SK-N-MC (cell line): Measurements from ENCODE around the gene PRKCZ.

Experiments used
- EZH2 ChIP-seq: fragments of 200-600 bp; sonication (generic); IDR thresholded peaks from one replicate; pipeline ENCODE4 v1.6.1; 2017; ENCODE audit warnings: antibody characterized with exemption
- POLR2AphosphoS5 ChIP-seq: IDR thresholded peaks from 2 replicates; pipeline ENCODE4 v1.6.1; 2012; ENCODE audit warnings: mild to moderate bottlenecking, low read depth, low read length, borderline replicate concordance

- no peak for TF ChIP-seq EZH2
- TF ChIP-seq POLR2AphosphoS5 = no peak
Observed at GRCh38 chr1:2204415-2205190, 154.4 kb downstream of the PRKCZ start.
